Measurements from ENCODE around the gene RAVER2. TPM values are rescaled to one million over a fixed set of nuclear protein-coding genes. Genes with fewer than 3 reads are reported as not detected.

RAVER2 gene
- total and polyA plus RNA-seq, 2 of the 13 experiments (the other 11 are each of a cell fraction or from before 2014, with no cell fraction given), result 11.4 to 15.4 TPM

GRCh38 chr1:64790832-64791487 is 46.1 kb downstream of the RAVER2 start:
- ATAC-seq (no peak), FAIRE-seq (no peak), DNase-seq (ENCODE audit: low spot score) (no peak)
- Histone ChIP-seq H3K4me3 (replicated peaks in 1 of 3; ENCODE audit: insufficient read depth in 1 of 3, low read depth in 2 of 3, low read length in 3 of 3) (no peak overlapping the region), H3K79me2 (ENCODE audit: insufficient read depth, low read length) (no peaks in the 10 kb centered on the region), H3K36me3 (replicated peaks in 1 of 2; ENCODE audit: control insufficient read depth in 1 of 2, insufficient read depth in 2 of 2, low read length in 2 of 2) (peaks cover 0 to 14% of the 10 kb centered on the region in 2 experiments; a peak in 1 of 5 replicates), H3K4me1 (ENCODE audit: insufficient read depth, low read length) (no peaks in the 10 kb centered on the region), H3K9ac (ENCODE audit: insufficient read depth, low read depth, low read length) (no peak overlapping the region), H3K27ac (ENCODE audit: extremely low read length, insufficient read depth, low read length) (no peak overlapping the region), H4K20me1 (ENCODE audit: insufficient read depth, low read length) (no peaks in the 10 kb centered on the region), H3K27me3 (ENCODE audit: control insufficient read depth in 1 of 2, insufficient read depth in 2 of 2, low read length in 2 of 2) (no peaks in the 10 kb centered on the region), H3K9me3 (ENCODE audit: low read length) (peaks cover 14% of the 10 kb centered on the region), H2AFZ (ENCODE audit: low read length) (no peak overlapping the region), H3K4me2 (ENCODE audit: low read depth, low read length) (no peak overlapping the region)
- ChIA-PET POLR2A (no interaction called here), CTCF (ENCODE audit: low intra/inter-chr PET ratio, low total read pairs) (no interaction called here)
- intact Hi-C loops (cut with micrococcal nuclease; ENCODE audit: unreplicated experiment) (no loop called here), in situ Hi-C loops (cut with HindIII; ENCODE audit: extremely low pct_ligation_motif_present, low pct_unique_long_range_greater_than_20kb) (no loop called here)
- WGBS (ENCODE audit: low lambda C conversion rate), result 94% methylated on average over 2 of the region's 2 CpGs
- TF ChIP-seq TOE1 (CRISPR knock-in tag; IDR thresholded peaks at IDR 0.05) (no peak), TEAD3 (CRISPR knock-in tag; optimal IDR thresholded peaks at IDR 0.05; ENCODE audit: borderline replicate concordance) (no peak), ZNF780A (CRISPR knock-in tag; IDR thresholded peaks at IDR 0.05) (no peak), DPF2 (CRISPR knock-in tag; IDR thresholded peaks at IDR 0.05; ENCODE audit: borderline replicate concordance, low read depth) (no peak)
- TF ChIP-seq, protein P1, sequence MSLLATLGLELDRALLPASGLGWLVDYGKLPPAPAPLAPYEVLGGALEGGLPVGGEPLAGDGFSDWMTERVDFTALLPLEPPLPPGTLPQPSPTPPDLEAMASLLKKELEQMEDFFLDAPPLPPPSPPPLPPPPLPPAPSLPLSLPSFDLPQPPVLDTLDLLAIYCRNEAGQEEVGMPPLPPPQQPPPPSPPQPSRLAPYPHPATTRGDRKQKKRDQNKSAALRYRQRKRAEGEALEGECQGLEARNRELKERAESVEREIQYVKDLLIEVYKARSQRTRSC (CRISPR knock-in tag; IDR thresholded peaks at IDR 0.05; ENCODE audit: low read depth), result no peak
- BruUV-seq (replicated peaks), result no TSS peak

- no peaks in the 10 kb centered on the region for H3K36me3 ChIP-seq (replicated peaks in 1 of 2; ENCODE audit: control insufficient read depth in 1 of 2, insufficient read depth in 2 of 2, low read length in 2 of 2)
- H3K79me2 ChIP-seq (ENCODE audit: insufficient read depth, low read length), result no peaks in the 10 kb centered on the region
- ATAC-seq (no peak), DNase-seq (ENCODE audit: low spot score) (no peak), FAIRE-seq (no peak)
- ChIA-PET CTCF (ENCODE audit: low intra/inter-chr PET ratio, low total read pairs) (no interaction called here), POLR2A (no interaction called here)
- no peaks in the 10 kb centered on the region for H3K9me3 ChIP-seq (ENCODE audit: low read length)
- H3K4me1 ChIP-seq (ENCODE audit: insufficient read depth, low read length), result no peaks in the 10 kb centered on the region
- no peaks in the 10 kb centered on the region for H4K20me1 ChIP-seq (ENCODE audit: insufficient read depth, low read length)
- no peak overlapping the region for H3K4me2 ChIP-seq (ENCODE audit: low read depth, low read length)
- no peak overlapping the region for H3K4me3 ChIP-seq (replicated peaks in 1 of 3; ENCODE audit: insufficient read depth in 1 of 3, low read depth in 2 of 3, low read length in 3 of 3)
- no TSS peak for BruUV-seq (replicated peaks)
- in situ Hi-C loops (cut with HindIII; ENCODE audit: extremely low pct_ligation_motif_present, low pct_unique_long_range_greater_than_20kb) (no loop called here), intact Hi-C loops (cut with micrococcal nuclease; ENCODE audit: unreplicated experiment) (no loop called here)
- no peak overlapping the region for H3K27ac ChIP-seq (ENCODE audit: extremely low read length, insufficient read depth, low read length)
- no peak overlapping the region for H2AFZ ChIP-seq (ENCODE audit: low read length)
- H3K9ac ChIP-seq (ENCODE audit: insufficient read depth, low read depth, low read length), result no peak overlapping the region
- H3K27me3 ChIP-seq (ENCODE audit: control insufficient read depth in 1 of 2, insufficient read depth in 2 of 2, low read length in 2 of 2), result no peaks in the 10 kb centered on the region
- TF ChIP-seq GATAD1 (CRISPR knock-in tag; IDR thresholded peaks at IDR 0.05) (no peak), ELF4 (CRISPR knock-in tag; IDR thresholded peaks at IDR 0.05; ENCODE audit: borderline replicate concordance) (no peak), PRDM10 (CRISPR knock-in tag; IDR thresholded peaks at IDR 0.05; ENCODE audit: low read depth) (no peak), ZNF644 (CRISPR knock-in tag; IDR thresholded peaks at IDR 0.05; ENCODE audit: low read depth) (no peak), ZNF558 (CRISPR knock-in tag; IDR thresholded peaks at IDR 0.05; ENCODE audit: borderline replicate concordance) (no peak)
- TF ChIP-seq, protein P2, sequence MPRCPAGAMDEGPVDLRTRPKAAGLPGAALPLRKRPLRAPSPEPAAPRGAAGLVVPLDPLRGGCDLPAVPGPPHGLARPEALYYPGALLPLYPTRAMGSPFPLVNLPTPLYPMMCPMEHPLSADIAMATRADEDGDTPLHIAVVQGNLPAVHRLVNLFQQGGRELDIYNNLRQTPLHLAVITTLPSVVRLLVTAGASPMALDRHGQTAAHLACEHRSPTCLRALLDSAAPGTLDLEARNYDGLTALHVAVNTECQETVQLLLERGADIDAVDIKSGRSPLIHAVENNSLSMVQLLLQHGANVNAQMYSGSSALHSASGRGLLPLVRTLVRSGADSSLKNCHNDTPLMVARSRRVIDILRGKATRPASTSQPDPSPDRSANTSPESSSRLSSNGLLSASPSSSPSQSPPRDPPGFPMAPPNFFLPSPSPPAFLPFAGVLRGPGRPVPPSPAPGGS (CRISPR knock-in tag; IDR thresholded peaks at IDR 0.05), result no peak
- TF ChIP-seq, protein P3, sequence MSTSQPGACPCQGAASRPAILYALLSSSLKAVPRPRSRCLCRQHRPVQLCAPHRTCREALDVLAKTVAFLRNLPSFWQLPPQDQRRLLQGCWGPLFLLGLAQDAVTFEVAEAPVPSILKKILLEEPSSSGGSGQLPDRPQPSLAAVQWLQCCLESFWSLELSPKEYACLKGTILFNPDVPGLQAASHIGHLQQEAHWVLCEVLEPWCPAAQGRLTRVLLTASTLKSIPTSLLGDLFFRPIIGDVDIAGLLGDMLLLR (CRISPR knock-in tag; IDR thresholded peaks at IDR 0.05), result no peak
These were observed 54.0 kb downstream of the RAVER2 start for GRCh38 chr1:64798872-64799271.
